PC-9 (cell line): ENCODE data around the gene SLC27A4.

Experiments
- CTCF ChIP-seq: fragments of 200-600 bp; sonication (generic); conservative IDR thresholded peaks from 2 replicates; pipeline ENCODE4 v1.6.1; 2017; ENCODE audit warnings: mixed run types, antibody characterized with exemption, mild to moderate bottlenecking, moderate library complexity
- EZH2 ChIP-seq: fragments of 200-600 bp; sonication (generic); IDR thresholded peaks from 2 replicates; pipeline ENCODE4 v1.8.0; 2017; ENCODE audit warnings: antibody characterized with exemption, low read depth

GRCh38 chr9:128349125-128349524 lies 8.8 kb downstream of the SLC27A4 start:
- no peak for TF ChIP-seq EZH2
- TF ChIP-seq CTCF: no peak
